A549 (cell line): ENCODE measurements around the gene MPHOSPH9.

Experiments used
- CBX8 ChIP-seq: fragments of 200-600 bp; sonication (generic); IDR thresholded peaks from 2 replicates; pipeline ENCODE4 v1.6.1; 2016
- CTCF ChIP-seq: fragments of >200 bp; sonication (Bioruptor Twin); formaldehyde crosslinking; IDR thresholded peaks from 3 replicates; pipeline ENCODE4 v1.5.1; 2016
- EP300 ChIP-seq, 2 experiments: fragments of >200 bp; sonication (Bioruptor Twin); formaldehyde crosslinking; IDR thresholded peaks; 2 replicates in 1 of 2; 3 replicates in 1 of 2; pipeline ENCODE4 v1.6.1; 2016 to 2017
- POLR2A ChIP-seq: IDR thresholded peaks from 2 replicates; pipeline ENCODE4 v1.6.1; 2012; ENCODE audit warnings: mild to moderate bottlenecking, low read length

- no peak for TF ChIP-seq CTCF
- no peak for TF ChIP-seq POLR2A
- TF ChIP-seq EP300 (IDR thresholded peaks at IDR 0.05): no peak
- TF ChIP-seq CBX8: no peak
Measured at GRCh38 chr12:123142518-123142840, 90.5 kb downstream of the MPHOSPH9 start.
